Activated CD4-positive, alpha-beta T cell treated with anti-CD3 and anti-CD28 coated beads, Interleukin-2, amount 10 ng/mL, durations not matched to agents 7 days and 5 days (primary cell): ENCODE data around the gene CCDC78. TPM values are rescaled to one million over a fixed set of nuclear protein-coding genes. Genes with fewer than 3 reads are reported as not detected.
"Not testable (repeated sequence)": the region's sequence is repeated elsewhere in the genome, so short reads cannot be mapped to it uniquely, and the experiment has no call there.

Source experiments
- CTCF ChIA-PET: fragments of 350-600 bp; sonication (Branson Sonifier 250); formaldehyde crosslinking; loops from one replicate; lab custom pipeline; 2021; ENCODE audit warnings: antibody characterized with exemption; lab: Charles Lee
- POLR2A ChIA-PET: fragments of 350-600 bp; sonication (Branson Sonifier 250); formaldehyde crosslinking; loops from one replicate; lab custom pipeline; 2021; ENCODE audit warnings: antibody characterized with exemption; lab: Charles Lee
- DNase-seq: peaks from one replicate; pipeline ENCODE4 v3.0.0-alpha.2; 2020
- H3K27ac Mint-ChIP-seq: one replicate; pipeline ENCODE4 v1.8.0; 2021; ENCODE audit warnings: mild to moderate bottlenecking, moderate library complexity, mixed read lengths
- H3K27me3 Mint-ChIP-seq: one replicate; pipeline ENCODE4 v1.8.0; 2021; ENCODE audit warnings: mixed read lengths
- H3K36me3 Mint-ChIP-seq: one replicate; pipeline ENCODE4 v1.8.0; 2021; ENCODE audit warnings: low read depth, mixed read lengths
- H3K4me1 Mint-ChIP-seq: one replicate; pipeline ENCODE4 v1.8.0; 2021; ENCODE audit warnings: mixed read lengths
- H3K4me3 Mint-ChIP-seq: one replicate; pipeline ENCODE4 v1.8.0; 2021; ENCODE audit warnings: mild to moderate bottlenecking, moderate library complexity, mixed read lengths
- H3K9me3 Mint-ChIP-seq: one replicate; pipeline ENCODE4 v1.8.0; 2021; ENCODE audit warnings: mixed read lengths
- total RNA-seq, 2 experiments: library from RNA; stranded (reverse); gene quantifications; one replicate each; pipeline ENCODE4 v1.2.3, GENCODE V29; 2021

CCDC78 gene
- total RNA-seq, 2 experiments from 2014 or later: 1.6 to 2.3 TPM

GRCh38 chr16:715477-716199 lies 10.6 kb downstream of the CCDC78 start:
- no peak for DNase-seq
- Mint-ChIP-seq H3K36me3 (no peaks in the 10 kb centered on the region), H3K9me3 (no peaks in the 10 kb centered on the region), H3K4me1 (peaks cover 17% of the 10 kb centered on the region), H3K27ac (no peak overlapping the region), H3K4me3 (peak overlapping the region; percentile 13), H3K27me3 (peaks cover 24% of the 10 kb centered on the region)
- CTCF ChIA-PET: interaction anchor here (0.6 to 1.6 kb wide), 9 partner anchors 10 to 70 kb away, joined by 3 to 7 read pairs (median 3); partner anchors contain the start of genes CCDC78 and CIAO3
- POLR2A ChIA-PET: interaction anchor here (1.0 kb wide), 1 partner anchor 73 kb away, joined by 3 read pairs; the partner anchor contains the start of genes CHTF18 and RPUSD1

DNA sequence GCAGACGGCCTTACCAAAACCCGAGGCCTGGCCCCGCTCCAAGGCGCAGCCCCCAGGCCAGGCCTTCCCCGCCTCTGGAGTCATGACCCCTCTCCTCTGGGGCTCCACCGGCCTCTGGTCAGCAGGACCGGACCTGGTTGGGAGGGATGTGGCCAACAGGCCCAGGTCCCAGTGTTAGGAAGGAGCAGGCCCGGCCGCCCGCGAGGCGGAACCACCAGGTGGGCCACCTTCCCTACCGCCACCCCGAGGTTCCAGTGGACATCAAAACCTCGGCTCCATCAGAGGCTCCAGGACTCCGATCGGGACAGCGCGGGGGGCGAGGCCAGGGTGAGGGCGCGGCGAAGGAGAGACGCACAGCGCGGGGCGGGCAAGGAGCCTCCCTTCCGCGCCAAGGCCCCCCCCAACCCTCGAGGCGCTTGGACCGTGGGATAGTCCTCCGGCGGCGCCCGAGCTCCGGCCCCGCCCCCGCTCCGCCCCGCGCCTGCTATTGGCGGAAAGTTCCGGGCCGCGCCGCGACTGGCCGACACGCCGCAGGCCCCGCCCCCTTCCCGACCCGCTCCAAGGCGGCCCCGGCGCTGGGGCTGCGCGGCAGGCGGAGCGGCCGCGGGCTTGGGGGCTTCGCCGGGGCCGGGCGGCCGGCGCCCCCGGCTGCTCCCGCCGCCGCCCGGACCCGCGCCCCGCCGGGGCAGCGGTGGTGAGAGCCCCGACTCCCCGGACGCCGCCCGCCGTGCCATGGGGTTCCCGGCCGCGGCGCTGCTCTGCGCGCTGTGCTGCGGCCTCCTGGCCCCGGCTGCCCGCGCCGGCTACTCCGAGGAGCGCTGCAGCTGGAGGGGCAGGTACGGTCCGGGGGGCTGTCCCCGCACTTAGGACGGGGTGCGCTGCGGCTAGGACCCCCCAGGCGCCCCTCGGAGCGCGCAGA lies 11.4 kb downstream of the CCDC78 start, which contains the start of gene METRN:
TSS of gene METRN (plus strand) at position 561 of the 919 bp plus-strand sequence. CDS start at position 733, 172 bp downstream.
- H3K9me3 Mint-ChIP-seq: no peaks in the 10 kb centered on the region
- no peaks in the 10 kb centered on the region for H3K36me3 Mint-ChIP-seq
- H3K27me3 Mint-ChIP-seq: peaks cover 26% of the 10 kb centered on the region
- POLR2A ChIA-PET: interaction anchor here (1.0 kb wide), 1 partner anchor 73 kb away, joined by 3 read pairs; the partner anchor contains the start of genes CHTF18 and RPUSD1
- peak; percentile 89 for DNase-seq
- no peak within 1 kb of the TSS for H3K27ac Mint-ChIP-seq
- CTCF ChIA-PET: interaction anchor here (0.6 to 1.3 kb wide), 5 partner anchors 8 to 70 kb away, joined by 3 read pairs; no protein-coding TSS in a partner anchor
- peaks cover 9% of the 10 kb centered on the region for H3K4me1 Mint-ChIP-seq
- H3K4me3 Mint-ChIP-seq: peak within 1 kb of the TSS; percentile 13

GRCh38 chr16:714079-714478 lies 12.2 kb downstream of the CCDC78 start:
- Mint-ChIP-seq H3K27me3 (peaks cover 30% of the 10 kb centered on the region), H3K4me3 (no peak overlapping the region), H3K4me1 (peaks cover 8% of the 10 kb centered on the region), H3K9me3 (no peaks in the 10 kb centered on the region), H3K36me3 (no peaks in the 10 kb centered on the region), H3K27ac (no peak overlapping the region)
- POLR2A ChIA-PET: no interaction called here
- no peak for DNase-seq
- CTCF ChIA-PET: interaction anchor here (0.8 to 2.3 kb wide), 5 partner anchors 8 to 71 kb away, joined by 3 to 12 read pairs (median 3); partner anchors contain the start of genes CIAO3 and WDR24

- POLR2A ChIA-PET: not testable (repeated sequence)
These were observed 13.4 kb downstream of the CCDC78 start for GRCh38 chr16:712740-713250.

DNA sequence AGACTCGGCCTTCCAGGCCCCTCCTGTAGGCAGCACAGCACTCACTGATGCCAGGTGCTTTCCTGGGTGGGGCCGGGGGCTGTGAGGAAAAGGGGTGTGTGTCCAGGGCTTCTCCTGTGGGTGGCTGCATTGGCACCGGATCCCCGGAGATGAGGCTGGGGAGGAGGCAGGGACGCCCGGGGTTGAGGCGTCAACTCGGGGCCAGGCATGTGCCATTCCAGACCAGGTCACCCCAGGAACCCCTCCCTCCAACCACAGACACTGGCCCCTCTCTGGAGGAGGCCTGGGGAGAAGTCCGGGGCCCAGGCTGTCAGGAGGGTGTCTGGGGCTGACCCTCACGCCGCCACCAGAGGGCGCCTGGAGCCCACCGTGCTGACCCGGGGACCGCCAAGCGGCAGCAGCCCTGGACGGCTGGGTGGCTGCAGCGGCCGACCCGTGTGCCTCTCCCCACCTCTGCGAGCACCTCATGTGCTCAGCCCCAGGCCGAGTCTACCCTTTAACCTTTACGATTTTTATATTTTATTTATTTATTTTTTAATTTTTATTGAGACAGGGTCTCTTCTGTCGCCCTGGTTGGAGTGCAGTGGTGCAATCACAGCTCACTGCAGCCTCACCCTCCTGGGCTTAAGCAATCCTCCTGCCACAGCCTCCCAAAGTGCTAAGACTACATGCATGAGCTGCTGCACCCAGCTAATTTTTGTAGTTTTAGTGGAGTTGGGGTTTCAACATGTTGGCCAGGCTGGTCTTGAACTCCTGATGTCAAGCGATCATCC lies 14.5 kb downstream of the CCDC78 start:
- Mint-ChIP-seq H3K27me3 (peaks cover 45% of the 10 kb centered on the region), H3K4me3 (no peak overlapping the region), H3K4me1 (peaks cover 8% of the 10 kb centered on the region), H3K9me3 (no peaks in the 10 kb centered on the region), H3K27ac (no peak overlapping the region), H3K36me3 (no peaks in the 10 kb centered on the region)
- ChIA-PET CTCF (interaction anchor here (0.9 to 2.3 kb wide), 16 partner anchors 8 to 392 kb away, joined by 3 to 12 read pairs (median 4); partner anchors contain the start of genes ANTKMT, CCDC78, CHTF18 and CIAO3), POLR2A (interaction anchor here (0.6 kb wide), 1 partner anchor 805 kb away, joined by 3 read pairs; no protein-coding TSS in a partner anchor)
- peak; percentile 78 for DNase-seq

More at GRCh38 chr16:712740-713250, 13.4 kb downstream of the CCDC78 start:
- not testable (repeated sequence) for H3K9me3 Mint-ChIP-seq, H3K4me3 Mint-ChIP-seq, H3K4me1 Mint-ChIP-seq, H3K36me3 Mint-ChIP-seq, H3K27ac Mint-ChIP-seq
- CTCF ChIA-PET: interaction anchor here (0.9 to 2.3 kb wide), 15 partner anchors 8 to 390 kb away, joined by 3 to 12 read pairs (median 4); partner anchors contain the start of genes ANTKMT, CCDC78, CHTF18 and CIAO3
- peaks cover 37% of the 10 kb centered on the region for H3K27me3 Mint-ChIP-seq
- peak; percentile 56 for DNase-seq

GRCh38 chr16:711084-711483 lies 15.2 kb downstream of the CCDC78 start:
- no peaks in the 10 kb centered on the region for H3K9me3 Mint-ChIP-seq
- H3K4me1 Mint-ChIP-seq: peaks cover 8% of the 10 kb centered on the region
- no peak overlapping the region for H3K27ac Mint-ChIP-seq
- CTCF ChIA-PET: interaction anchor here (1.0 to 1.4 kb wide), 3 partner anchors 17 to 74 kb away, joined by 3 to 5 read pairs (median 4); partner anchors contain the start of gene CIAO3
- H3K36me3 Mint-ChIP-seq: no peaks in the 10 kb centered on the region
- H3K27me3 Mint-ChIP-seq: peaks cover 47% of the 10 kb centered on the region
- no peak overlapping the region for H3K4me3 Mint-ChIP-seq
- POLR2A ChIA-PET: interaction anchor here (0.6 kb wide), 1 partner anchor 805 kb away, joined by 3 read pairs; no protein-coding TSS in a partner anchor
- DNase-seq: no peak

DNA sequence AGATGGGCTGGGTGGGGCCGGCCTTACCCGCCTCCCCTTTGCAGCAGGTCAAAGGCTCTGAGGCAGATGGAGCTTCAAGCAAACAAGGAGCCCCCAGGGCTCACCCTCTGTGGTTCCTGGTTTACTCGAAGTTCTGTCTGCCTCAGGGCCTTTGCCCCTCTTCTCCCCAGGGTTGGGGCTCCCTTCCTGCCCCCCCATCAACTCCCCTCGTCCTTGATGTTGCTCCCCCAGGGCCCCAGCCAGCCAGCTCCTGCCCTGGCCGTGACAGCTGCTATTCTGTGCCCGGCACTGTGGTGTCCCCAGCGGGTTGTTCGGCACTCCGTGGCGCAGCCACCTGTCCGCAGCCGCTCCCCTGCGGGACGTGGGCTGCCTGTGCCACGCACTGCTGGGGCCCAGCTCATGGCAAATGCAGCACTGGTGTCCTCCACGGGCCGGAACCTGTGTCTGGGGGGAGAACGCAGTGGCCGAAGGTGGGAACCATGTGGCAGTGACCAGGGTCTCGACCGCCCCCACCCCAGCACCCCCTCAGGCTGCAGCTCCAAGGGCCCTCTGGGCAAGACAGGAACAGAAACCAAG lies 15.7 kb downstream of the CCDC78 start:
- ChIA-PET CTCF (interaction anchor here (1.0 to 1.4 kb wide), 4 partner anchors 15 to 74 kb away, joined by 3 to 5 read pairs (median 4); partner anchors contain the start of gene CIAO3), POLR2A (interaction anchor here (0.6 kb wide), 1 partner anchor 806 kb away, joined by 3 read pairs; no protein-coding TSS in a partner anchor)
- Mint-ChIP-seq H3K36me3 (no peaks in the 10 kb centered on the region), H3K4me1 (peaks cover 8% of the 10 kb centered on the region), H3K9me3 (no peaks in the 10 kb centered on the region), H3K27me3 (peaks cover 44% of the 10 kb centered on the region), H3K27ac (no peak overlapping the region), H3K4me3 (no peak overlapping the region)
- no peak for DNase-seq

DNA sequence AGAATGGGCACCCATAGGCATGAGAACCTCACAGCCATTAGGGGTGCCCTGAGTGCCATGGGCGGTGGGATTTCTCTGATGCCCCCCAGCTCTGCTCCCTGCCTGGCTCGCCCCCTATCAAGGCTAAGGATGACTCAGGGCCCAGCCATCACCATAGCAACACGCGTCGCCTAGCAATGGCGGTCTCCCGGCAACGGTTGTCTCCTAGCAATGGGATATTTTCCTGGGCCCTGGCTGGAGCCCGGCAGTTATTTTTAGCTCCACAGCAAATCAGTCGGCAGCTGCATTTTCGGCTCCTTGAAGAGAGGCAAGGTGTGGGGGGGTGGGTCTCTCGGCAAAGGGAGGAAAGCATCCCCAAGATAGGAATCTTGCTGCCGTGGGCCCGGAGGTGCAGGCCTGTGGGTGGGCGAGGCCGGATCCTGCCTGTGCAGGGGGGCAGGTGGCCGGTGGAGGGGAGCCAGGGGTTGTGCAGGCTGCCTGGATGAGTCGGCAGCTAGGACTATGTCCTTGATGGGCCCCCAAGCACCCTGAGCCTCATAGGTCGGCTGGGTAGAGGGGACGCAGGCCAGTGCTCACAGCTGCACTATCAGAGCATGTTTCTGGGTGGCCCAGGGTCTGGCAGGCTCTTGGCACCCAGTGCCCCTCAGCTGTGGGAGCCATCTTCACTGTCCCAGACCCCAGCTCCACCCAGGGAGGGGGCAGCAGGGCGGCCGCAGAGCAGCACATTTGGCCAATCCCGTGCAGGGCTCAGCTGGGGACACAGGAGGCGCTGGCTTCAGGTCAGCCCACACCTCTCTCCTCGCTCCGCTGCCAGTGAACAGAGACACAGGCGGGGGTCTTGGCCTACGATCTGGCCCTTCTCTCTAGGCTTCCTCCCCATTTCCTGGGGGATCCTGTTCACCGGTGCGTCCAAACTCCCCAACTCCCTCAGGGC lies 16.4 kb downstream of the CCDC78 start:
- CTCF ChIA-PET: interaction anchor here (0.6 to 1.4 kb wide), 4 partner anchors 14 to 743 kb away, joined by 3 to 4 read pairs (median 4); partner anchors contain the start of gene CIAO3
- DNase-seq: no peak
- H3K36me3 Mint-ChIP-seq: no peaks in the 10 kb centered on the region
- peaks cover 44% of the 10 kb centered on the region for H3K27me3 Mint-ChIP-seq
- no peak overlapping the region for H3K4me3 Mint-ChIP-seq
- no peak overlapping the region for H3K27ac Mint-ChIP-seq
- peaks cover 8% of the 10 kb centered on the region for H3K4me1 Mint-ChIP-seq
- H3K9me3 Mint-ChIP-seq: no peaks in the 10 kb centered on the region
- POLR2A ChIA-PET: no interaction called here

DNA sequence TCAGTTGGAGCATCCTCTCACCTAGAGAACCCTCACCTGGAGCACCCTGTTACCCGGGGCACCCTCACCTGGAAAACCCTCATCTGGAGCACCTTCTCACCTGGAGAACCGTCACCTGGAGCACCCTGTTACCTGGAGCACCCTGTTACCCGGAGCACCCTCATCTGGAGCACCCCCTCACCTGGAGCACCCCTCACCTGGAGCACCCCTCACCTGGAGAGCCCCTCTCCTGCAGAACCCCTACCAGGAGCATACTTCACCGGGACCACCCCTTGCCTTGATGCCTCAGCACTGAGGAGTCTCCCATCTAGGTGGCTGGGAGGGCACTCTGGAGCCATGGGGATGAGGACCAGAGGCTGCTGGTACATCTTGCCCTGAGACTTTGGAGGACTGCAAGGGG lies 17.3 kb downstream of the CCDC78 start:
- no peak for DNase-seq
- Mint-ChIP-seq H3K4me1 (peaks cover 6% of the 10 kb centered on the region), H3K4me3 (no peak overlapping the region), H3K27ac (no peak overlapping the region), H3K36me3 (no peaks in the 10 kb centered on the region), H3K9me3 (no peaks in the 10 kb centered on the region), H3K27me3 (peaks cover 46% of the 10 kb centered on the region)
- ChIA-PET CTCF (no interaction called here), POLR2A (no interaction called here)

DNA sequence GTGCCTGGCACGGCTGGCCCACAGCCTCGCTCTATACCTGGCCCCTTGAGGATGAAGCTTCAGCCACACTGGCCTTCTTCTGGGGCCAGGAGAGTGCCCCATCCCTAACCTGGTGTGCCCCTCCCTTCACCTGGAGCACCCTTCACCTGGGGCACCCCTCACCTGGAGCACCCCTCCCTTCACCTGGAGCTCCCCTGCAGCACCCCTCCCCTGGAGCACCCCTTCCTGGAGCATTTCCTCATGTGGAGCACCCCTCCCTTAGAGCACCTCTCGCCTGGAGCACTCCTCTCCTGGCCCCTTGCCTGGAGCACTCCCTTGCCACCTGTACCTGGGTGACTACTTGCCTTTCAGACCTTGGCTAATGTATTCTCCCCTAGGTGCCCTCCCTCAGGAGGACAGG lies 18.2 kb downstream of the CCDC78 start:
- no peak overlapping the region for H3K4me3 Mint-ChIP-seq
- peaks cover 5% of the 10 kb centered on the region for H3K4me1 Mint-ChIP-seq
- H3K36me3 Mint-ChIP-seq: no peaks in the 10 kb centered on the region
- peaks cover 46% of the 10 kb centered on the region for H3K27me3 Mint-ChIP-seq
- H3K9me3 Mint-ChIP-seq: no peaks in the 10 kb centered on the region
- DNase-seq: no peak
- POLR2A ChIA-PET: no interaction called here
- H3K27ac Mint-ChIP-seq: no peak overlapping the region
- CTCF ChIA-PET: no interaction called here
